ENCODE results near the gene COPE.

- TF ChIP-seq, protein P1, sequence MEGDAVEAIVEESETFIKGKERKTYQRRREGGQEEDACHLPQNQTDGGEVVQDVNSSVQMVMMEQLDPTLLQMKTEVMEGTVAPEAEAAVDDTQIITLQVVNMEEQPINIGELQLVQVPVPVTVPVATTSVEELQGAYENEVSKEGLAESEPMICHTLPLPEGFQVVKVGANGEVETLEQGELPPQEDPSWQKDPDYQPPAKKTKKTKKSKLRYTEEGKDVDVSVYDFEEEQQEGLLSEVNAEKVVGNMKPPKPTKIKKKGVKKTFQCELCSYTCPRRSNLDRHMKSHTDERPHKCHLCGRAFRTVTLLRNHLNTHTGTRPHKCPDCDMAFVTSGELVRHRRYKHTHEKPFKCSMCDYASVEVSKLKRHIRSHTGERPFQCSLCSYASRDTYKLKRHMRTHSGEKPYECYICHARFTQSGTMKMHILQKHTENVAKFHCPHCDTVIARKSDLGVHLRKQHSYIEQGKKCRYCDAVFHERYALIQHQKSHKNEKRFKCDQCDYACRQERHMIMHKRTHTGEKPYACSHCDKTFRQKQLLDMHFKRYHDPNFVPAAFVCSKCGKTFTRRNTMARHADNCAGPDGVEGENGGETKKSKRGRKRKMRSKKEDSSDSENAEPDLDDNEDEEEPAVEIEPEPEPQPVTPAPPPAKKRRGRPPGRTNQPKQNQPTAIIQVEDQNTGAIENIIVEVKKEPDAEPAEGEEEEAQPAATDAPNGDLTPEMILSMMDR (conservative IDR thresholded peaks at IDR 0.05), result no peak
- TF ChIP-seq EZH2 (IDR thresholded peaks at IDR 0.05; ENCODE audit: low read depth), result no peak
Measured at GRCh38 chr19:18946335-18946734, 27.1 kb upstream of the COPE start.

Data from PC-9 (cell line).